HG03025 (cell line): ENCODE measurements around the gene SLIT3.
"Not testable (repeated sequence)": the region's sequence is repeated elsewhere in the genome, so short reads cannot be mapped to it uniquely, and the experiment has no call there.

ENCODE experiments used
- ATAC-seq: cut with Tn5 transposase; IDR thresholded peaks from one replicate; pipeline ENCODE4 v1.9.1; 2021; ENCODE audit warnings: mild to moderate bottlenecking, moderate library complexity; ENCODE audit not compliant: unreplicated experiment, low FRiP score

SLIT3 gene

GRCh38 chr5:169152453-169152852 is 148.5 kb downstream of the SLIT3 start:
- no peak for ATAC-seq

GRCh38 chr5:169151051-169151805 is 149.7 kb downstream of the SLIT3 start:
- no peak for ATAC-seq

DNA sequence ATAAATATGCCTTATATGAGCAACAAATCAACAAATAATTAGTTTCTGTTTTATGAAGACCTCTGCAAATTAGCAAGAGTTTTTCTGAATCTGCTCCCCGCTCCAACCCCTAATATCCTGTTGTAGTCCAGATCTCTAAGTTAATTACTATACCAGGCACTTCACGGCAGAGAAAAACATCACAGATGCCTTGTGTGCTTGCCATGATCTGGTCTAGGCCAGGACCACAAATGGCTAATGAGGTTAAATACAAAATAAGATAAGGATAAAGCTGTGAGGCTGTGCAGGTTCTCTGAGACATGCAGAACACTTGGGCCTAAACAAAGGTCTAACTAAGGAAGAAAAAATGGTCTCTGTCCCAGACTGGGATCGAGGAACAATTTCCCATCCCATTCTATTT is 150.8 kb downstream of the SLIT3 start:
- ATAC-seq, result no peak

- ATAC-seq, result no peak
Measured at GRCh38 chr5:169149317-169149716, 151.6 kb downstream of the SLIT3 start.

DNA sequence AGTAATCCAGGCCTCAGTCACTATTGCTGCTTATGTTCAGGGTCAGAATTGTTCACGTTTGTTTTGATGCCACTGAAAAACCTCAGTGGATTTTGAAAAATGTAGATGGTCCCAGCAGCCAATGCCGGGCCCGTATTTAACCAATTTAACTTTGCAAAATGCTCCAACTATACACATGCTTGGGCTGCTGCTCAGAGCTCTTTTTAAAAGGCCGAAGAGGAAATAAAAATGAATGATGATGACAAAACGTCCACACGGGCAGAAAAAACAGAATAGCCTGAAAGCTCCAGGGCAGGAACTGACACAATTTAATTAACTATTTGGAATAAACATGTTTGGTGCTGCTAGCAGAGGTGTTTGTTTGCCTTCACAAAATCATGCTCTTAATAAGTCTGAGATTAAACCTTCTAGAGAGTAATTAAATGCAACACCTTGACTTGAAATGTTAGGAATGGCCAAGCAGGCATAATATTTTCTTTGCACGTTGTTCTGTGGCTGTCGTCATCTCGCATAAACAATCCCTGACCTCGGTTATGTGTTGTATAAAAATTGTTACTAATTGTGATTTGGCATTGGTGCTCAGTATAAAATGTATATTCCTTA is 152.7 kb downstream of the SLIT3 start:
- ATAC-seq, result no peak

- ATAC-seq, result no peak
Measured at GRCh38 chr5:169147534-169147933, 153.4 kb downstream of the SLIT3 start.

DNA sequence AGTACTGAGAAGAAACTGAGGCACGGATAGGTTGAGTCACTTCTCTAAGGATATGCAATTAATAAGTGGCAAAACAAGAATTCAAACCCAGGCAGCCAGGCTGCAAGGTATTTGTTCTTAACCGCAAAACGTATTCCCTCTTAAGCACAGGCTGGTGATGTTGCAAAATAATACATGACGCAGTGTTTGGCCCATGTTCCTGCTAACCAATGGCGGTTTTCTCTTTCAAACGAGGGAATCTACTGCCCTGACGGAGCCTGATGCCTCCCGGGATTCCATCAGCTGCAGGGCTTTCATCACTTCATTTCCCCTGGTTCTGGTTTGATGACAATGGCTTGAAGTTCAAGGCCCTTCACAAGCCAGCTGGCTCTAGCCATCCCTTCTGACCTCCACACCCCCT is 154.8 kb downstream of the SLIT3 start:
- no peak for ATAC-seq

GRCh38 chr5:169142264-169142970 is 158.5 kb downstream of the SLIT3 start:
- no peak for ATAC-seq

GRCh38 chr5:169140215-169140614 is 160.7 kb downstream of the SLIT3 start:
- not testable (repeated sequence) for ATAC-seq

GRCh38 chr5:169139480-169140050 is 161.4 kb downstream of the SLIT3 start:
- no peak for ATAC-seq

DNA sequence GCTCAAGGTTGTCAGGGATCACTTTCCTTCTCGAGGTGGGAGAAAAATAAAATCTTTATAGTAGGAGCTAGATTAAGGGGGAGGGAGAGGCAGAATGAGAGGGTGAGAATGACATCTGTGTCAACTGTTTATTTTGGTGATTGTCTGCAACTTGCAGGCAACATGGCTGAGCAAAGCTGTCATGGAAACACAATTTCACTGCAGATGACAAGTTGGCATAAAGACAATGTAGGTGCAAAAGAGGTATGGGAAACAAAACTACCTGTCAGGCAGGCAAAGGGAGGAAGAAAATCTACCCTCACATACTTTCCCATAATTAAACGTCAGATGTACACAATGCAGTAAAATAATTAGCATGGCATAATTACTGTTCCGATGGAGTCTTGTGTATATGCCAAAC is 167.4 kb downstream of the SLIT3 start:
- ATAC-seq, result no peak

GRCh38 chr5:169132302-169132660 is 168.7 kb downstream of the SLIT3 start:
- ATAC-seq, result no peak

DNA sequence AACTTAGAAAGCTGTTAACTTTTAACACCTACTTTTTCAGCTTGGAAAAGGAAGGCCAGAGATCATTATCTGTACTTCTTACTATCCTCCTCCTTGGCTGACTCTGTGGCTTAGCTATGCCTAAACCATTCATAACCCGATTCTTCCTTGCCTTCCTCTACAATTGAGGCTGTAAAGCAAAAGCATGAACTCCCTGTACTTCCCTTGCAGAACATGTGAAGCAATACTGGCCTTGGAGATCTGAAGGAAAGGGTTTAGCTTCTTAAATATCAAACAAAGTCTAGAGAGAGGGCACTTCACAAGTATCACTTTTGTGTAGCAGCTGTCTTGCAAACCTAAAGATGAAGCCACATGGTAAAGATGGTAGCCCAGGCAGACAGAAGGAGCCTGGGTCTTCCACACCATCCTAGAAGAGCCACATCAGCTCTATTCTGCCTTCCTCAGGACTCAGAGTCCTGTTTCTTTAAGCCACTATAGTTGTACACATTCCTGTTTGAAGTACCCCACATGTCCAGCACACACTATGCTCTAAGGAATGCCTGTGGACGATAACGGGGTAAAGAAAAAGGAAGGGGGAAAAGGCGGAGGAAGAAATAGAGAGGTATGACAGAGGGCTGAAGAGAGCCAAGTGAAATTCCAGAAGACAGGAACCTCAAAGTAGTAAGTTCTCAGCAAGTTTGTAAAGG is 169.2 kb downstream of the SLIT3 start:
- ATAC-seq, result no peak

DNA sequence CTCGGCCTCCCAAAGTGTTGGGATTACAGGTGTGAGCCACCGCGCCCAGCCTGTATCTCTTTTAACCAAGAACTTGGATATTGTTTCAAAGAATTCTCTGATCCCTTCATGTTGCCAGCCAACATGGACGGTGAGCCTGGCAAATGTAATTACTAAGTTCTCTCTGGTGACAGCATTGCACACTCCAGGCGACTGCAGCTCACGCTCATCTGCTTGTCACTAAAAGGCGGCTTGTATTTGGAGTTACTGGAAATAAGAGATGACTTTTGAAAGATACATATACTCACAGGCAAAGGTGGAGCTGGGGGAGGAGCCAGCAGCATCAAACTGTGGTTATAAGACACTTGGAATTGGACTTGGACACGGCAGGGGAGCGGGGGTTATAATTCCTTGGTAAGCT is 172.3 kb downstream of the SLIT3 start:
- ATAC-seq, result no peak

GRCh38 chr5:169127431-169127830 is 173.5 kb downstream of the SLIT3 start:
- ATAC-seq, result no peak

DNA sequence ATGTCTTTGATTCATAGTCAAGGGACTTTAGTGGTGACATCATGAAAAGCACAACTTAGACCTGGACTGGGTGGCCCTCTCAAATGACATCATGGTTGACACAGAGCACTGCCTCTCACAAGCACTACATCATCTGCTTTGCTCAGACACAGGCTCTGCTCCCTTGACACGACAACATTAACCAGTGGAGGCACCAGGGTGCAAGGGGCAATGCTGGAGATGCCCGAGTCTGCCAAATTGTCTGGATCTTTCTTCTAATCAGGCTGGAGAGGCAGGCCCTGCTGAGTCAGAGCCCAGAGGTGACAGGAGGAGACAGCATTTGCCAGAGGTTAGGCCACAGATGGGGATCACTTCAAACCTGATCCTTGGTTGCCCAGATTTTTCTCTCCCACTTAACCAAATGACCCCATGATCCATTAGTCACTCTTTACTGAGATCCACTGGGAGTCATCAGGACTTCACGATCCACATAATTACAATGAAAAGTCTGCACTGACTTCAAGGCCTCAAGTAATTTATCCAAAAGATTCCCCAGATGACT is 174.4 kb downstream of the SLIT3 start:
- no peak for ATAC-seq

GRCh38 chr5:169125571-169125970 is 175.4 kb downstream of the SLIT3 start:
- no peak for ATAC-seq

GRCh38 chr5:169122951-169123350 is 178.0 kb downstream of the SLIT3 start:
- ATAC-seq, result no peak

- ATAC-seq, result no peak
Measured at GRCh38 chr5:169121630-169122420, 179.1 kb downstream of the SLIT3 start.
